ENCODE results near the gene DOC2A. TPM values are rescaled to one million over a fixed set of nuclear protein-coding genes. Genes with fewer than 3 reads are reported as not detected.

Gene DOC2A
- total and polyA plus RNA-seq, 8 donors: 0.77 to 5.1 (median 2.9) TPM

DNA sequence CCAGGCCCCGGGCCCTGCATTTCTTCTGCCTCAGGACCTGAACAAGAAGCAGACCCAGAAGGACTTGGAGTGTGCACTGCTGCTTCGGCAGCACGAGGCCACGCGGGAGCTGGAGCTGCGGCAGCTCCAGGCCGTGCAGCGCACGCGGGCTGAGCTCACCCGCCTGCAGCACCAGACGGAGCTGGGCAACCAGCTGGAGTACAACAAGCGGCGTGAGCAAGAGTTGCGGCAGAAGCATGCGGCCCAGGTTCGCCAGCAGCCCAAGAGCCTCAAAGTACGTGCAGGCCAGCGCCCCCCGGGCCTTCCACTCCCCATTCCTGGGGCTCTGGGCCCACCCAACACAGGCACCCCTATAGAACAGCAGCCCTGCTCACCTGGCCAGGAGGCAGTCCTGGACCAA, 24.6 kb downstream of the DOC2A start:
- H3K36me3 ChIP-seq: peaks cover 16 to 100% of the 10 kb centered on the region in 2 donors
- TF ChIP-seq, protein P1, sequence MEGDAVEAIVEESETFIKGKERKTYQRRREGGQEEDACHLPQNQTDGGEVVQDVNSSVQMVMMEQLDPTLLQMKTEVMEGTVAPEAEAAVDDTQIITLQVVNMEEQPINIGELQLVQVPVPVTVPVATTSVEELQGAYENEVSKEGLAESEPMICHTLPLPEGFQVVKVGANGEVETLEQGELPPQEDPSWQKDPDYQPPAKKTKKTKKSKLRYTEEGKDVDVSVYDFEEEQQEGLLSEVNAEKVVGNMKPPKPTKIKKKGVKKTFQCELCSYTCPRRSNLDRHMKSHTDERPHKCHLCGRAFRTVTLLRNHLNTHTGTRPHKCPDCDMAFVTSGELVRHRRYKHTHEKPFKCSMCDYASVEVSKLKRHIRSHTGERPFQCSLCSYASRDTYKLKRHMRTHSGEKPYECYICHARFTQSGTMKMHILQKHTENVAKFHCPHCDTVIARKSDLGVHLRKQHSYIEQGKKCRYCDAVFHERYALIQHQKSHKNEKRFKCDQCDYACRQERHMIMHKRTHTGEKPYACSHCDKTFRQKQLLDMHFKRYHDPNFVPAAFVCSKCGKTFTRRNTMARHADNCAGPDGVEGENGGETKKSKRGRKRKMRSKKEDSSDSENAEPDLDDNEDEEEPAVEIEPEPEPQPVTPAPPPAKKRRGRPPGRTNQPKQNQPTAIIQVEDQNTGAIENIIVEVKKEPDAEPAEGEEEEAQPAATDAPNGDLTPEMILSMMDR (IDR thresholded peaks at IDR 0.05): no peak

DNA sequence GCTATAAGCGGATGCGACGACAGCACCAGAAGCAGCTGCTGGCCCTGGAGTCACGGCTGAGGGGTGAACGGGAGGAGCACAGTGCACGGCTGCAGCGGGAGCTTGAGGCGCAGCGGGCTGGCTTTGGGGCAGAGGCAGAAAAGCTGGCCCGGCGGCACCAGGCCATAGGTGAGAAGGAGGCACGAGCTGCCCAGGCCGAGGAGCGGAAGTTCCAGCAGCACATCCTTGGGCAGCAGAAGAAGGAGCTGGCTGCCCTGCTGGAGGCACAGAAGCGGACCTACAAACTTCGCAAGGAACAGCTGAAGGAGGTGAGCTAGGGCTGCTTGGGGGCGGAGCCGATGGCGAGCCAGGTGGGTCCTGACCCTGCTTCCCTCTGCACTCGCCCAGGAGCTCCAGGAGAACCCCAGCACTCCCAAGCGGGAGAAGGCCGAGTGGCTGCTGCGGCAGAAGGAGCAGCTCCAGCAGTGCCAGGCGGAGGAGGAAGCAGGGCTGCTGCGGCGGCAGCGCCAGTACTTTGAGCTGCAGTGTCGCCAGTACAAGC, 25.5 kb downstream of the DOC2A start:
- DNase-seq: peak in 1 of 4 donors; percentile 70
- peak overlapping the region in 1 of 2 donors; percentile 26 for H3K27ac ChIP-seq
- TF ChIP-seq, protein P1 (IDR thresholded peaks at IDR 0.05): no peak

More for the DNA sequence above, 24.6 kb downstream of the DOC2A start:
- Histone ChIP-seq H3K4me1 (peaks cover 15 to 24% of the 10 kb centered on the region in 2 donors), H3K27ac (no peak overlapping the region), H3K27me3 (no peaks in the 10 kb centered on the region), H3K9me3 (no peaks in the 10 kb centered on the region), H3K4me3 (no peak overlapping the region)
- no peak for DNase-seq
- ATAC-seq: no peak
- intact Hi-C loops (cut with DNase I): no loop called here

DNA sequence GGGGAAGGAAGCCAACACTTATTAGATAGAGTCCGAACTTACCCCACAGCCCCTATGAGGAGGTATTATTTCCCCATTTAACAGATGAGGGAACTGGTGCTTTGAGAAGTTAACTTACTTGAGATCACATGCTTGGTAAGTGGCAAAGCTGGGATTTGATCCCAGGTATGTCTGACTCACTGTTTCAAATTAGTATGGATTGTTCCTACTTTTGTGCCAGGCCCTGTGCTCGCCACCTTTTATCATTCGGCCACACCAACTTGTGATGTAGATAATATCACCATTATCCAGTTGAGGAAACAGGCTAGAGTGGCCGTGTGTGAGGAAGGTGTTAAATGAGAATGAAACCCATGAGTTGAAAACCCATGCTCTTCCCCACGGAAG, 26.1 kb downstream of the DOC2A start:
- Histone ChIP-seq H3K27me3 (no peaks in the 10 kb centered on the region), H3K4me1 (peaks cover 5 to 24% of the 10 kb centered on the region in 2 donors), H3K9me3 (no peaks in the 10 kb centered on the region), H3K27ac (peak overlapping the region; percentile 26 to 39), H3K4me3 (no peak overlapping the region), H3K36me3 (peaks cover 16 to 100% of the 10 kb centered on the region in 2 donors)
- TF ChIP-seq, protein P1 (IDR thresholded peaks at IDR 0.05): no peak
- DNase-seq (no peak), ATAC-seq (no peak)
- intact Hi-C loops (cut with DNase I): no loop called here

More for the DNA sequence above, 25.5 kb downstream of the DOC2A start:
- H3K9me3 ChIP-seq: no peaks in the 10 kb centered on the region
- peaks cover 7 to 24% of the 10 kb centered on the region in 2 donors for H3K4me1 ChIP-seq
- H3K27me3 ChIP-seq: no peaks in the 10 kb centered on the region
- intact Hi-C loops (cut with DNase I): no loop called here
- H3K4me3 ChIP-seq: no peak overlapping the region
- peaks cover 16 to 100% of the 10 kb centered on the region in 2 donors for H3K36me3 ChIP-seq
- no peak for ATAC-seq

DNA sequence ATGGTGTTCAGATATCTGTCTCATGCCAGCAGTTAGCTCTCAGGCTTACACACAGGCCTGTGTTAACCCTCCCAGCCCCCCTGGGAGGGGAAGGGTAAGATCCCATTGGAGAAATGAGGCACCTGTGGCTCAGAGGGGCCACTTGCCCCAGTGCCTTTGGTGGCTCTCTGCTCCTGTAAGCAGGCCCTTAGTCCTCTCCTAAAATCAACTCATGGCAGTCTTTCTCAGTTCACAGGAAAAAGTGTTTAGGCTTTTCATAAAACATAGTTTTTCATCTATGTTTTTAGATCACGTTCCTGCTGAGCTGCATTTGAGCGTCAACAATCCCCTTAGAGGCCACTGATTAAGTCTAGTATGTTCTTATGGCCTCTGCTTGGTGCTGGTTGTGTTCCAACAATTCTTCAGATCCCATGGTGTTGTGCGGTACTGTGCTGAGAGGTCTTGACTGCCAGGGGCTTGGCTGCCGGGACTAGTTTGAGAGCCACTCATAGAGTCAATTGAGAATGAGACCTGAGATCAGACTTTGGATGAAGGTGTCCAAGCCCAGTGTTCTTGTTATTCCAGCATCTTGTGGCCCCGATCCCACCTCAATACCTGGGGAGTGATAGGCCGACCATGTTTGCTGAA, 26.6 kb downstream of the DOC2A start:
- Histone ChIP-seq H3K36me3 (peaks cover 16 to 100% of the 10 kb centered on the region in 2 donors), H3K9me3 (no peaks in the 10 kb centered on the region), H3K4me3 (no peak overlapping the region), H3K4me1 (peaks cover 5 to 24% of the 10 kb centered on the region in 2 donors), H3K27ac (peak overlapping the region; percentile 39 to 79), H3K27me3 (no peaks in the 10 kb centered on the region)
- TF ChIP-seq, protein P1 (IDR thresholded peaks at IDR 0.05): no peak
- intact Hi-C loops (cut with DNase I): no loop called here
- ATAC-seq (peak; percentile 68), DNase-seq (peak in 1 of 4 donors; percentile 61)

DNA sequence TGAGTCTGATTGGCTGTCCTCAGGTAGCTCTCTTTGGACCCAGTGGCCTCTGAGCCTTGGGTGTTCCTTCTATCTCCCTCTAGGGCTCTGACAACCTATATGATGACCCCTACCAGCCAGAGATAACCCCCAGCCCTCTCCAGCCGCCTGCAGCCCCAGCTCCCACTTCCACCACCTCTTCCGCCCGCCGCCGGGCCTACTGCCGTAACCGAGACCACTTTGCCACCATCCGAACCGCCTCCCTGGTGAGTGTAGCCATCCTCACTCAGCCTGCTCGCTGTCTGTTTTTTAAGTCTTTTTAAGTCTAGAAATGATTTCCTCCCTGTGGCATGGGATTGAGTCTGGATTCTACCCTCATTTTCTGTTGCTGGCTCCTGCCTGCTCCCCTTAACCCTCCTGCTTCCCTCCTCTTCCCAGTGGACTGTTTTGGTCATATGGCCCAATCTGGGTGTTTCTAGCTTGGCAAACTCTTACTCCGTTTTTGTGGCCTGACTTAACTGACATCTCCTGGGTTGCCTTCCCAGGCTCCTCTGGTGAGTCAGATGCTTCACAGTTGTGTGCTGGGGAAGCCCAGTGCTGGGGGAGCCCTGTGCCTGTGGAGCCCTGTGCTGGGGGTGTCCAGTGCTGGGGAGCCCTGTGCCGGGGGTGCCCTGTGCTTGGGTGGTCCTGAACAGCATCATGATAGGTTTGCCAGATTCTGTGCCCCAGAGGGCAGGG, 27.2 kb downstream of the DOC2A start:
- peaks cover 16 to 100% of the 10 kb centered on the region in 2 donors for H3K36me3 ChIP-seq

More for the DNA sequence above, 27.2 kb downstream of the DOC2A start:
- no peak for DNase-seq
- peak; percentile 41 for ATAC-seq
- H3K27ac ChIP-seq: peak overlapping the region; percentile 39 to 79
- H3K9me3 ChIP-seq: no peaks in the 10 kb centered on the region
- no peaks in the 10 kb centered on the region for H3K27me3 ChIP-seq
- intact Hi-C loops (cut with DNase I): no loop called here
- H3K4me3 ChIP-seq: no peak overlapping the region
- H3K4me1 ChIP-seq: peaks cover 5 to 26% of the 10 kb centered on the region in 2 donors
- TF ChIP-seq, protein P1 (IDR thresholded peaks at IDR 0.05): no peak

Measured in left lung (tissue), 10 donors.